Epithelial cell of proximal tubule (primary cell): ENCODE results near the gene SLC5A3. TPM values are rescaled to one million over a fixed set of nuclear protein-coding genes. Genes with fewer than 3 reads are reported as not detected.
A peak's percentile ranks its signal among the peaks of the same experiment; 100 is the strongest.

Experiments
- DNase-seq: peaks from one replicate; pipeline ENCODE4 v3.0.0-alpha.2; 2011; ENCODE audit warnings: low read depth
- H3K4me3 ChIP-seq: 2 replicates; pipeline ENCODE4 v1.5.1; 2011; ENCODE audit warnings: low read depth, mild to moderate bottlenecking, low read length
- CTCF ChIP-seq: conservative IDR thresholded peaks from 2 replicates; pipeline ENCODE4 v1.5.1; 2012; ENCODE audit warnings: low read depth, mild to moderate bottlenecking, low read length
- total RNA-seq: library from RNA; depleted of rRNA; stranded (reverse); fragments of >200 nt; gene quantifications from 2 replicates; pipeline ENCODE4 v1.2.3, GENCODE V29; 2015

Gene SLC5A3
- total RNA-seq, 1 donor from 2014 or later: 13.7 TPM

DNA sequence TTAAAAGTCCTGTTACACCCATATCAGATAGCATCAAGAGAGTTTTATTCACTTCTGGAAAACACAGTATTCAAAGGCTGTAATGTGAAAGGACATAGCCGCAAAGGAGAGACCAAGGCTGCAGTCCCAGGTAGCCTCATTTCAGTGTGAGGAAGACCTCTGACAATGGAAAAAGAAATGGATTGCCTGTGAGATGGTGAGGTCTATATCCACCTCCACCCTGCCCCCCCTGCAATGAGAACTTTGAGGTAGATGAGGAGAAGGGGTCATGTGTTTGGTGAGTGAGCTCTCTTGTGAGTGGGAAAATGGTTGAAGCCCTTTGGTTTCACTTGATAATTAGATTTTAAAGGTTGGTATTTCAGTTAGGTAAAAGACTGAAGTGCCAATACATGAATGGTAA lies 3.5 kb downstream of the SLC5A3 start:
- TF ChIP-seq CTCF: no peak
- H3K4me3 ChIP-seq: peak overlapping the region; percentile 10
- DNase-seq: no peak

- H3K4me3 ChIP-seq: peak overlapping the region; percentile 6
- no peak for DNase-seq
- no peak for TF ChIP-seq CTCF
Measured at GRCh38 chr21:34077888-34078287, 4.5 kb downstream of the SLC5A3 start.

- no peak for DNase-seq
- no peak overlapping the region for H3K4me3 ChIP-seq
- no peak for TF ChIP-seq CTCF
Measured at GRCh38 chr21:34078915-34079314, 5.5 kb downstream of the SLC5A3 start.

GRCh38 chr21:34080710-34081109 lies 7.3 kb downstream of the SLC5A3 start:
- no peak for TF ChIP-seq CTCF
- no peak overlapping the region for H3K4me3 ChIP-seq
- DNase-seq: no peak

DNA sequence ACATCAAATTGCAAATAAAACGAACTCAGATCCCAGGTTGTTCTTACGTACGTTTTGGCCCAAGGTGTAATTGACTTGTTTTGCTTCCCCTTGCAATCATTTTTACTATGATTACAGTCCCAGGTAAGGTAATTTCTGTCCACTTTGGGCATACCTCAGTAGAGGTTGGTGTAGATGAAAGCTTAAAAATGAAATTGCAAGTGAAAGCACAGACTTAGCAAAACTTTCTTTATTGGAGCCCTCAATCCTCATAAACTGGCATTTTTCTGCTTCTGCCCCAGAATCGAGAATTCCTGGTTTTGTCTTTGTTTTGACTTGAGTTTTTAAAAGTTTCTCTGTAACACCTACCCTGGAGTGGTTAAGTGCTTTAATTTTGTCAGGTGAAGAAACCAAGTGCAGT lies 9.4 kb downstream of the SLC5A3 start:
- no peak for TF ChIP-seq CTCF
- H3K4me3 ChIP-seq: no peak overlapping the region
- no peak for DNase-seq

GRCh38 chr21:34083357-34083756 lies 10.0 kb downstream of the SLC5A3 start:
- H3K4me3 ChIP-seq: no peak overlapping the region
- no peak for DNase-seq
- TF ChIP-seq CTCF: no peak

- DNase-seq: no peak
- TF ChIP-seq CTCF: no peak
Measured at GRCh38 chr21:34085129-34085528, 11.8 kb downstream of the SLC5A3 start.

More at GRCh38 chr21:34085129-34085528, 11.8 kb downstream of the SLC5A3 start:
- no peak overlapping the region for H3K4me3 ChIP-seq
